ENCODE data around the gene BORCS6.

BORCS6 gene

DNA sequence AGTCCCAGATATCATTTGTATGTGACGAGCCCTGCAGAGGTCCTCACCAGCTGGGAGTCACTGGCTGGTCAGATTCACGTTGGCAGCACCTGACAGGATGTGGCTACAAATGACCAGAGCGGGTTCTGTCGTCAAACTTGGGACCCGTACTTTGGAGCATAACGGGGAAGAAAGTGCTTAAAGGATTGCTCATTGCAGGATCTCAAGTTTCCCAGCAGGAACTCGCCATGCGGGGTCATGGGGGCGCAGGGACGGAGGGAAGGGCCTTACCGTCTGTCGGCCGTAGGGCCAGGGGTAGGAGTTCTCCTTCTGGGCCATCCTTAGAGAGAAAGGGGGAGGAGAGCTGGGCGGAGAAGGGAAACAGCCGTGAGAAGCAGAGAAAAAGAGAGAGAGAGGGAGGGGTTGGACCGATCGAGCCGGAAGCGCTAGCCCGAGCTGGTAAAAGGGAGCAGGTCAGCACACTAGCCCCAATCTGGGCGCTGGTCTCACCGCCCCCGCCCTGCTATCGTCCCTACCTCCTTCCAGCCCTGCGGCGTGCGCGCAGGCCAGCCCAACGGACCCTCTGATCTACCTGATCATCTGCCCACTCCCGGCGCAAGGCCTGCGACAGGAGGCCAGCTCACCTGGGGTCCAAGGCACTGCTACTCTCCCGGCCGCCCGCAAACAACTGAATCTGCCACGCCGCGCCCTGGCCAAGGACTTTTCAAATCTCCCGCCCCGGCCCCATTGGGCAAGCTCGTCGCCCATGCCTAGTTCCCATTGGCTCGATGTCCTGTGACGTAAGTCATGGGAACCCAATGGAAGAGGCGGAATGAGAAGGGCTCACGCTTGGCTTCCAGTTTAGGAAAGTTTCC, 20.2 kb upstream of the BORCS6 start, which contains the start of gene AURKB:
AURKB (minus strand) TSS at position 669 of the 854 bp plus-strand sequence; CDS start at position 318, 351 bp downstream.
- Histone ChIP-seq H3K27ac (ENCODE audit: low read depth, low read length) (peak within 1 kb of the TSS; percentile 96), H3K4me3 (ENCODE audit: low read length) (peak within 1 kb of the TSS; percentile 85), H3K4me1 (ENCODE audit: insufficient read depth, low read length) (peaks cover 6% of the 10 kb centered on the region; the same call in 1 of the 2 replicates), H3K9me3 (ENCODE audit: insufficient read depth, low read depth, low read length) (no peaks in the 10 kb centered on the region), H3K9ac (ENCODE audit: low read depth, low read length) (peak within 1 kb of the TSS; percentile 94), H3K36me3 (ENCODE audit: insufficient read depth, low read length) (peaks cover 28% of the 10 kb centered on the region), H3K27me3 (ENCODE audit: insufficient read depth, low read length) (no peaks in the 10 kb centered on the region)
- WGBS = under 1% methylated on average over 46 of the region's 46 CpGs

DNA sequence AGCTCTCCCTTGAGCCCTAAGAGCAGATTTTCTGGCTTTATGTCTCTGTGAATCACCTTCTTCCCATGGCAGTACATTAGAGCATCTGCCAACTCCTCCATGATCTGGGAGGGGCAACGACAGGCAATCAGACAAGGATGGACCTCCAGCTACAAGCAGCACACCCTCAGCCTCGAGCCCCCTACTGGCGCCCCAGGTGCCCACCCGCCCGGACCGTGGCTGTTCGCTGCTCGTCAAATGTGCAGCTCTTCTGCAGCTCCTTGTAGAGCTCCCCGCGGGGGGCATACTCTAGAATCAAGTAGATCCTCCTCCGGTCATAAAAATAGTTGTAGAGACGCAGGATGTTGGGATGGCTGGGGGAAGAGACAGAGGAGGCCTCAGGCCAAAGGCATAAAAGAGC, 16.6 kb upstream of the BORCS6 start:
- WGBS = 96% methylated on average over 12 of the region's 12 CpGs
- Histone ChIP-seq H3K27ac (ENCODE audit: low read depth, low read length) (no peak overlapping the region), H3K9ac (ENCODE audit: low read depth, low read length) (no peak overlapping the region), H3K4me1 (ENCODE audit: insufficient read depth, low read length) (peaks cover 6% of the 10 kb centered on the region; the same call in 1 of the 2 replicates), H3K27me3 (ENCODE audit: insufficient read depth, low read length) (no peaks in the 10 kb centered on the region), H3K9me3 (ENCODE audit: insufficient read depth, low read depth, low read length) (no peaks in the 10 kb centered on the region), H3K4me3 (ENCODE audit: low read length) (no peak overlapping the region), H3K36me3 (ENCODE audit: insufficient read depth, low read length) (peaks cover 49% of the 10 kb centered on the region)

- peaks cover 6% of the 10 kb centered on the region; the same call in 1 of the 2 replicates for H3K4me1 ChIP-seq (ENCODE audit: insufficient read depth, low read length)
- H3K36me3 ChIP-seq (ENCODE audit: insufficient read depth, low read length) = peaks cover 52% of the 10 kb centered on the region
- no peak overlapping the region for H3K9ac ChIP-seq (ENCODE audit: low read depth, low read length)
- H3K4me3 ChIP-seq (ENCODE audit: low read length) = no peak overlapping the region
- no peak overlapping the region for H3K27ac ChIP-seq (ENCODE audit: low read depth, low read length)
- H3K27me3 ChIP-seq (ENCODE audit: insufficient read depth, low read length) = no peaks in the 10 kb centered on the region
- H3K9me3 ChIP-seq (ENCODE audit: insufficient read depth, low read depth, low read length) = no peaks in the 10 kb centered on the region
- WGBS = 90% methylated on average over 19 of the region's 19 CpGs
Measured at GRCh38 chr17:8204761-8205555, 15.0 kb upstream of the BORCS6 start.

GRCh38 chr17:8192070-8192815, 2.3 kb upstream of the BORCS6 start:
- 20% methylated on average over 12 of the region's 12 CpGs for WGBS
- peak overlapping the region; percentile 50 for H3K4me3 ChIP-seq (ENCODE audit: low read length)
- H3K9ac ChIP-seq (ENCODE audit: low read depth, low read length) = peak overlapping the region; percentile 55
- no peaks in the 10 kb centered on the region for H3K36me3 ChIP-seq (ENCODE audit: insufficient read depth, low read length)
- H3K9me3 ChIP-seq (ENCODE audit: insufficient read depth, low read depth, low read length) = no peaks in the 10 kb centered on the region
- peak overlapping the region; percentile 32; the same call in 1 of the 2 replicates for H3K27ac ChIP-seq (ENCODE audit: low read depth, low read length)
- peaks cover 21% of the 10 kb centered on the region for H3K27me3 ChIP-seq (ENCODE audit: insufficient read depth, low read length)
- H3K4me1 ChIP-seq (ENCODE audit: insufficient read depth, low read length) = peaks cover 12% of the 10 kb centered on the region

DNA sequence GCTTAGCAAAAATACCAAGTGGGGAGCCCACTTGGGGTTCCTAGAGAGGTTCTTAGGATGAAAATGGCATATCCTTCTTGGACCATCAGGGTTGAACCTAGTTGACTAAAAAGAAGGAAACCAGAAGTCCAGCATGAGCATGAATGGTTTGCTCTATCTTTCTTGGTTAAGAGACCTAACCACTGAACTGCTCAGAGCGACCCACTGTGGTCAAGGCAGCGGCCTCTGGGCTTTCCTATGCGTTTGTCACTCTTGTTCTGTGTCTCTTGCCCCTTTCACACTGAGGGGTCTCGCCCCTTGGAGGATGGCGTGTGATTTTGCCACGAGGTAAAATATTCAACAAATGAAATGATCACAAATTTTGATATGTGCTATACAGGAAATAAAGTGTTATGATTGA, 526 bp upstream of the BORCS6 start:
- H3K27me3 ChIP-seq (ENCODE audit: insufficient read depth, low read length) = peaks cover 21% of the 10 kb centered on the region
- H3K4me3 ChIP-seq (ENCODE audit: low read length) = peak overlapping the region; percentile 78
- H3K9ac ChIP-seq (ENCODE audit: low read depth, low read length) = no peak overlapping the region
- WGBS = 57% methylated on average over 5 of the region's 6 CpGs
- H3K4me1 ChIP-seq (ENCODE audit: insufficient read depth, low read length) = peaks cover 12% of the 10 kb centered on the region
- no peaks in the 10 kb centered on the region for H3K9me3 ChIP-seq (ENCODE audit: insufficient read depth, low read depth, low read length)
- H3K27ac ChIP-seq (ENCODE audit: low read depth, low read length) = no peak overlapping the region
- H3K36me3 ChIP-seq (ENCODE audit: insufficient read depth, low read length) = no peaks in the 10 kb centered on the region

DNA sequence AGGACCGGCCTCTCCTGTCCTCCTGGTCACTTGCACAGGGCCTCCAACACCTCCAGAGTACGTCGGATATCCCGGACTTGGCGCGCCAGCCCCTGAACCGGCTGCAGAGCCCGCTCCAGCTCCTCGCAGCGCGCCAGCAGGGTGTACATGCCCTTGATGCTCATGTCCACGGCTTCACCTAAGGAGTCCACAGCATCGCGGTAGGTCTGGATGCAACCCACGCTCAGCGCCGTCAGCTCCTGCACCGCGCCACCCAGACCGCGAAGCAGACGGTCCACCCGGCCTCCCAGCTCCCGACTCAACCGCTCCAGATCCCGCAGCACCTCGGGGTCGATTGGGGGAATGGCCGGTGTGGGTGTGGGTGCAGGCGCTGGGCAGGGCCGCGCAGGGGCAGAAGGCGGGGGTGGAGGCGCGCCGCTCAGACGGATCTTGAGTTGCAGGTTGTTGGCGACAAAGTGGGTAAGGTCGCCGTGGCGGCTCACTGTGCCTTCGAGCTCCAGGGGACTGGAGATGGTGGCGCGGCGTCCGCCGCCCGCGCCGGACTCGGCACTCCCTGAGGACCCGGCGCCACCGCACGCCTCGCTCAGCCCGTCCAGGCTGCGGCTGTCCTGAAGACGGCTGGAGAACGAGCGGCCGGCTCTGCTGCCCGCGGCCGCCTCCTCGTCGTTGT, 804 bp downstream of the BORCS6 start:
- H3K9me3 ChIP-seq (ENCODE audit: insufficient read depth, low read depth, low read length) = no peaks in the 10 kb centered on the region
- 7% methylated on average over 67 of the region's 67 CpGs for WGBS
- H3K9ac ChIP-seq (ENCODE audit: low read depth, low read length) = peak overlapping the region; percentile 52
- H3K27ac ChIP-seq (ENCODE audit: low read depth, low read length) = no peak overlapping the region
- no peaks in the 10 kb centered on the region for H3K36me3 ChIP-seq (ENCODE audit: insufficient read depth, low read length)
- peaks cover 12% of the 10 kb centered on the region for H3K4me1 ChIP-seq (ENCODE audit: insufficient read depth, low read length)
- H3K27me3 ChIP-seq (ENCODE audit: insufficient read depth, low read length) = peaks cover 21% of the 10 kb centered on the region
- peak overlapping the region; percentile 78 for H3K4me3 ChIP-seq (ENCODE audit: low read length)

GRCh38 chr17:8188263-8188839, 1.6 kb downstream of the BORCS6 start:
- 45% methylated on average over 5 of the region's 12 CpGs for WGBS
- Histone ChIP-seq H3K9ac (ENCODE audit: low read depth, low read length) (no peak overlapping the region), H3K27ac (ENCODE audit: low read depth, low read length) (no peak overlapping the region), H3K4me3 (ENCODE audit: low read length) (peak overlapping the region; percentile 78), H3K4me1 (ENCODE audit: insufficient read depth, low read length) (peaks cover 12% of the 10 kb centered on the region), H3K9me3 (ENCODE audit: insufficient read depth, low read depth, low read length) (no peaks in the 10 kb centered on the region), H3K27me3 (ENCODE audit: insufficient read depth, low read length) (peaks cover 21% of the 10 kb centered on the region), H3K36me3 (ENCODE audit: insufficient read depth, low read length) (no peaks in the 10 kb centered on the region)

GRCh38 chr17:8187517-8188262, 2.3 kb downstream of the BORCS6 start:
- Histone ChIP-seq H3K27me3 (ENCODE audit: insufficient read depth, low read length) (peaks cover 21% of the 10 kb centered on the region), H3K27ac (ENCODE audit: low read depth, low read length) (peak overlapping the region; percentile 70; the same call in 1 of the 2 replicates), H3K9ac (ENCODE audit: low read depth, low read length) (peak overlapping the region; percentile 59), H3K36me3 (ENCODE audit: insufficient read depth, low read length) (no peaks in the 10 kb centered on the region), H3K4me1 (ENCODE audit: insufficient read depth, low read length) (peaks cover 12% of the 10 kb centered on the region), H3K4me3 (ENCODE audit: low read length) (peak overlapping the region; percentile 78), H3K9me3 (ENCODE audit: insufficient read depth, low read depth, low read length) (no peaks in the 10 kb centered on the region)
- 3% methylated on average over 25 of the region's 25 CpGs for WGBS

DNA sequence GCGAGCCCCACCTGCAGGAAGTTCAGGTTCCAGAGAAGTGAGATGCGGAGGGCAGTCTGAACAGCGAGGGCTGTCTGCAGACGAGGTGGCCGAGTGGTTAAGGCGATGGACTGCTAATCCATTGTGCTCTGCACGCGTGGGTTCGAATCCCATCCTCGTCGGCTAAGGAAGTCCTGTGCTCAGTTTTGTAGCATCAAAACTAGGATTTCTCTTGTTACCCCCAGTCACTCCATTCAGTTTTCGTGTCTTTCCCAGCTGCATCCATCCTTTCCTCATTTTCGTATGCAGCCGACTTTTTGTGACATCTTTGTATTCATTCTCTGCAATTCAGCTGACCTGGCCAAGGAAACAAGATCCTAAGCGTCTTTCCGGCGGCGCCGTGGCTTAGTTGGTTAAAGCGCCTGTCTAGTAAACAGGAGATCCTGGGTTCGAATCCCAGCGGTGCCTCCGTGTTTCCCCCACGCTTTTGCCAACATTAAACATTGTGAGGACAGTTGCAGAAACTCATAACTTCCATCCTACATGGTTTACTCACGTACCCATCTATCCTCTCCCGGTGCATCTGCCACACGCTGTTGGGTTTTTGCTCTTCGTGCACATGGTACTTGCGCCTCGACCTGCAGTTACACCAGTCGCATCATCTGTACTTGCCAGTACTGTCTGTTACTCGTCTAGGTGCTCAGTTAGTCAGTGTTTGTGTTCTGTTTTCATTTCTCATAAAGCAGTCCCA, 3.0 kb downstream of the BORCS6 start:
- Histone ChIP-seq H3K27ac (ENCODE audit: low read depth, low read length) (peak overlapping the region; percentile 70; the same call in 1 of the 2 replicates), H3K4me3 (ENCODE audit: low read length) (peak overlapping the region; percentile 73), H3K9ac (ENCODE audit: low read depth, low read length) (peak overlapping the region; percentile 59), H3K9me3 (ENCODE audit: insufficient read depth, low read depth, low read length) (no peaks in the 10 kb centered on the region), H3K4me1 (ENCODE audit: insufficient read depth, low read length) (peaks cover 12% of the 10 kb centered on the region), H3K27me3 (ENCODE audit: insufficient read depth, low read length) (peaks cover 21% of the 10 kb centered on the region), H3K36me3 (ENCODE audit: insufficient read depth, low read length) (no peaks in the 10 kb centered on the region)
- under 1% methylated on average over 32 of the region's 32 CpGs for WGBS
